DOHH2 (cell line): Measurements from ENCODE around the gene RPRD1A.

Experiments used
- H3F3A ChIP-seq: fragments of 200-600 bp; sonication (generic), shearing (Covaris generic); 2 replicates; pipeline ENCODE4 v1.6.0; 2016; ENCODE audit warnings: antibody characterized with exemption, mild to moderate bottlenecking; ENCODE audit not compliant: control insufficient read depth, insufficient read depth
- H3K27ac ChIP-seq: fragments of 200-600 bp; sonication (generic); 2 replicates; pipeline ENCODE4 v1.5.1; 2014; ENCODE audit warnings: low read depth, mild to moderate bottlenecking, low read length, moderate library complexity
- H3K27me3 ChIP-seq: fragments of 200-600 bp; sonication (generic); 2 replicates; pipeline ENCODE4 v1.6.1; 2014; ENCODE audit warnings: mild to moderate bottlenecking, low read length, mixed read lengths; ENCODE audit not compliant: control insufficient read depth
- H3K36me3 ChIP-seq: fragments of 200-600 bp; sonication (generic); 2 replicates; pipeline ENCODE4 v1.6.1; 2014; ENCODE audit warnings: mild to moderate bottlenecking, low read length, moderate library complexity, mixed read lengths; ENCODE audit not compliant: control insufficient read depth
- H3K4me1 ChIP-seq: fragments of 200-600 bp; sonication (generic); 2 replicates; pipeline ENCODE4 v1.6.1; 2014; ENCODE audit warnings: mild to moderate bottlenecking, low read length, mixed read lengths; ENCODE audit not compliant: control insufficient read depth
- H3K4me2 ChIP-seq: fragments of 200-600 bp; sonication (generic); 2 replicates; pipeline ENCODE4 v1.6.0; 2014; ENCODE audit warnings: mild to moderate bottlenecking, low read length, moderate library complexity
- H3K4me3 ChIP-seq: fragments of 200-600 bp; sonication (generic); 2 replicates; pipeline ENCODE4 v1.5.1; 2014; ENCODE audit warnings: mild to moderate bottlenecking, low read length, mixed read lengths
- H3K79me2 ChIP-seq: fragments of 200-600 bp; sonication (generic); 2 replicates; pipeline ENCODE4 v1.6.1; 2014; ENCODE audit warnings: mild to moderate bottlenecking, low read length, mixed read lengths; ENCODE audit not compliant: control insufficient read depth
- H3K9me2 ChIP-seq: fragments of 200-600 bp; sonication (generic); replicated peaks from 2 replicates; pipeline ENCODE4 v1.6.1; 2014; ENCODE audit warnings: mild to moderate bottlenecking, low read length, mixed read lengths; ENCODE audit not compliant: control insufficient read depth
- H3K9me3 ChIP-seq: fragments of 200-600 bp; sonication (generic); 2 replicates; pipeline ENCODE4 v1.6.1; 2014; ENCODE audit warnings: antibody characterized with exemption, low read length, mixed read lengths; ENCODE audit not compliant: control insufficient read depth, insufficient read depth
- H4K20me1 ChIP-seq: fragments of 200-600 bp; sonication (generic); 2 replicates; pipeline ENCODE4 v1.6.0; 2014; ENCODE audit warnings: low read depth, mild to moderate bottlenecking, antibody characterized with exemption, low read length, moderate library complexity; ENCODE audit not compliant: control insufficient read depth, insufficient read depth
- CTCF ChIP-seq: fragments of 200-600 bp; sonication (generic); IDR thresholded peaks from one replicate; pipeline ENCODE4 v1.5.1; 2014; ENCODE audit warnings: antibody characterized with exemption, mild to moderate bottlenecking, low read depth, low read length; ENCODE audit not compliant: poor library complexity, severe bottlenecking
- EZH2phosphoT487 ChIP-seq: fragments of 200-600 bp; sonication (generic); IDR thresholded peaks from 2 replicates; pipeline ENCODE4 v1.6.1; 2017; ENCODE audit warnings: borderline replicate concordance, mild to moderate bottlenecking, antibody characterized with exemption, low read length, moderate library complexity, mixed read lengths

RPRD1A gene

GRCh38 chr18:36058674-36059073 is 8.7 kb downstream of the RPRD1A start:
- H3K4me2 ChIP-seq: peak overlapping the region; percentile 7
- no peaks in the 10 kb centered on the region for H3K9me3 ChIP-seq
- 0 out of 2 replicates have a peak overlapping the region, but pooled peaks have one; percentile 4 for H3K27ac ChIP-seq

GRCh38 chr18:36051760-36052159 is 15.6 kb downstream of the RPRD1A start:
- Histone ChIP-seq H3F3A (no peaks in the 10 kb centered on the region), H3K27ac (no peak overlapping the region), H3K79me2 (peaks cover 99% of the 10 kb centered on the region), H3K9me3 (no peaks in the 10 kb centered on the region), H3K4me1 (peaks cover 27% of the 10 kb centered on the region), H3K4me3 (no peak overlapping the region), H3K27me3 (no peaks in the 10 kb centered on the region), H3K36me3 (peaks cover 23% of the 10 kb centered on the region), H4K20me1 (no peaks in the 10 kb centered on the region; the same call in 1 of the 2 replicates), H3K9me2 (no peaks in the 10 kb centered on the region), H3K4me2 (no peak overlapping the region)
- TF ChIP-seq CTCF (no peak), EZH2phosphoT487 (no peak)

More at GRCh38 chr18:36058674-36059073, 8.7 kb downstream of the RPRD1A start:
- Histone ChIP-seq H3K27me3 (no peaks in the 10 kb centered on the region), H4K20me1 (0 out of 2 replicates have a peak, but pooled peaks cover 3% of the 10 kb centered on the region), H3K79me2 (peaks cover 100% of the 10 kb centered on the region), H3K4me3 (no peak overlapping the region), H3K36me3 (peaks cover 13% of the 10 kb centered on the region), H3F3A (peaks cover 5% of the 10 kb centered on the region), H3K4me1 (peaks cover 67% of the 10 kb centered on the region), H3K9me2 (no peaks in the 10 kb centered on the region)
- no peak for TF ChIP-seq EZH2phosphoT487
- no peak for TF ChIP-seq CTCF

- peaks cover 31% of the 10 kb centered on the region for H3K4me1 ChIP-seq
- no peaks in the 10 kb centered on the region for H3F3A ChIP-seq
- no peak for TF ChIP-seq CTCF
- no peak for TF ChIP-seq EZH2phosphoT487
- H3K9me3 ChIP-seq: no peaks in the 10 kb centered on the region
- H3K4me2 ChIP-seq: no peak overlapping the region
- H3K9me2 ChIP-seq: no peaks in the 10 kb centered on the region
- H3K27ac ChIP-seq: no peak overlapping the region
- H3K79me2 ChIP-seq: peaks cover 99% of the 10 kb centered on the region
- peaks cover 6% of the 10 kb centered on the region; the same call in 1 of the 2 replicates for H4K20me1 ChIP-seq
- no peaks in the 10 kb centered on the region for H3K27me3 ChIP-seq
- H3K36me3 ChIP-seq: peaks cover 27% of the 10 kb centered on the region
- H3K4me3 ChIP-seq: no peak overlapping the region
These were observed 16.9 kb downstream of the RPRD1A start for GRCh38 chr18:36050479-36050878.
